ENCODE results near the gene SGPP2.

The SGPP2 gene

DNA sequence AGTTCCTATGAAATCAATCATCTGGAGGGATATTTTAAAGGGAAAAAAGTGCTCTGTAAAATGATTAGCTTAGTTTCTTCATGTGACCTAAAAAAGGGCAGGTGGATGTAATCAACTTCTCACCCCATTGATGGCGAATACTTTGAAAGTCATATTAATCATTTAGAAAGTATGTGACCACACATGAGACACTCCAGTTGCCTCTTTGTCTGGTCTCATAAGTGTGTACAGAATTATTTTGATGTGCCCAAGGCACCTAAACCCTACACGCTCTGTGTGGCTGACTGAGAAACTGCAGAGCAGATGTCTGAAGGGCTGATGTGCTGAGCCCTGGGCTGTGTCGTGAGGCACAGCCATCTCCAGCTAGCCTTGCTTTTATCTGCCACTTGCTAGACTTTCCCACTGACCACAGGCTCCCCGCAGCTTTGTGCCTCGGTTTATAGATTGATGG, 26.9 kb downstream of the SGPP2 start:
- no peaks in the 10 kb centered on the region for H3K4me1 ChIP-seq (ENCODE audit: insufficient read depth, low read length)
- no peak overlapping the region for H2AFZ ChIP-seq (ENCODE audit: low read depth, low read length)
- DNase-seq (no peak), ATAC-seq (ENCODE audit: insufficient read depth, low read depth) (no peak)
- H3K27ac ChIP-seq (ENCODE audit: low read length), result no peak overlapping the region
- no peaks in the 10 kb centered on the region for H3K36me3 ChIP-seq (ENCODE audit: insufficient read depth, low read length)
- no peaks in the 10 kb centered on the region for H3K79me2 ChIP-seq (ENCODE audit: insufficient read depth, low read length)
- H4K20me1 ChIP-seq (ENCODE audit: insufficient read depth, low read length), result no peaks in the 10 kb centered on the region
- H3K4me2 ChIP-seq (ENCODE audit: insufficient read depth, low read length), result no peak overlapping the region
- peaks cover 8% of the 10 kb centered on the region for H3K27me3 ChIP-seq (ENCODE audit: insufficient read depth, low read length, poor library complexity)
- TF ChIP-seq, protein P1, sequence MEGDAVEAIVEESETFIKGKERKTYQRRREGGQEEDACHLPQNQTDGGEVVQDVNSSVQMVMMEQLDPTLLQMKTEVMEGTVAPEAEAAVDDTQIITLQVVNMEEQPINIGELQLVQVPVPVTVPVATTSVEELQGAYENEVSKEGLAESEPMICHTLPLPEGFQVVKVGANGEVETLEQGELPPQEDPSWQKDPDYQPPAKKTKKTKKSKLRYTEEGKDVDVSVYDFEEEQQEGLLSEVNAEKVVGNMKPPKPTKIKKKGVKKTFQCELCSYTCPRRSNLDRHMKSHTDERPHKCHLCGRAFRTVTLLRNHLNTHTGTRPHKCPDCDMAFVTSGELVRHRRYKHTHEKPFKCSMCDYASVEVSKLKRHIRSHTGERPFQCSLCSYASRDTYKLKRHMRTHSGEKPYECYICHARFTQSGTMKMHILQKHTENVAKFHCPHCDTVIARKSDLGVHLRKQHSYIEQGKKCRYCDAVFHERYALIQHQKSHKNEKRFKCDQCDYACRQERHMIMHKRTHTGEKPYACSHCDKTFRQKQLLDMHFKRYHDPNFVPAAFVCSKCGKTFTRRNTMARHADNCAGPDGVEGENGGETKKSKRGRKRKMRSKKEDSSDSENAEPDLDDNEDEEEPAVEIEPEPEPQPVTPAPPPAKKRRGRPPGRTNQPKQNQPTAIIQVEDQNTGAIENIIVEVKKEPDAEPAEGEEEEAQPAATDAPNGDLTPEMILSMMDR (IDR thresholded peaks at IDR 0.05; ENCODE audit: borderline replicate concordance, extremely low read depth, low read length, poor library complexity, severe bottlenecking), result no peak
- TF ChIP-seq EZH2 (IDR thresholded peaks at IDR 0.05; ENCODE audit: borderline replicate concordance, low read depth, low read length, severe bottlenecking), result no peak
- no peaks in the 10 kb centered on the region for H3K9me3 ChIP-seq (ENCODE audit: insufficient read depth, low read length, severe bottlenecking)
- H3K9ac ChIP-seq (ENCODE audit: low read depth, low read length), result no peak overlapping the region
- H3K4me3 ChIP-seq (ENCODE audit: low read depth in 1 of 2, low read length in 2 of 2), result no peak overlapping the region

DNA sequence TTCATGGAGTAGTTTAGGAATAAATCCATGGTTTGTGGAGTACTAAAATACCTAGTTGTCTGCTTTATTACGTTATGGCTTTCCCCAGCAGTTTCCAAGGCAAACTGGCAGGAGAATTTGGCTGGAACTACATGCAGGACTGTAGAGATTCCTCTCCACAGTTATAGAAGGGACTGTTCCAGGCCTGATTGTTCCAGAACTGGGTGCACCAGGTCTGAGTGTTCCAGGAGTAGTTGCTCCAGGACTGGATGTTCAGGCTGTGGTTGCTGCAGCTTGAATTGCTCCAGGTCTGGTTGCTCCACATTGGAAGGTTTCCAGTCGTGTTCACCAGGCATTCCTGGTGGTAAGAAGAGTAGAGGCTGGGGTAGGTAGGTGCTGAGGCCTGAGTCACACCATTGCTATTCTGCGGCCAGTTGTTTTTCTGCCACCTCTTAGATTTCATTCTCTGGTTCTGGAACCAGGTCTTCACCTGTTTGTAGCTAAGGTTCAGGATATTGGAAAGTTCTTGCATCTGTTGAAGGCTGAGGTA, 28.1 kb downstream of the SGPP2 start:
- no peak overlapping the region for H2AFZ ChIP-seq (ENCODE audit: low read depth, low read length)
- no peak for DNase-seq
- H3K9ac ChIP-seq (ENCODE audit: low read depth, low read length), result no peak overlapping the region
- H3K4me1 ChIP-seq (ENCODE audit: insufficient read depth, low read length), result no peaks in the 10 kb centered on the region
- no peaks in the 10 kb centered on the region for H3K9me3 ChIP-seq (ENCODE audit: insufficient read depth, low read length, severe bottlenecking)
- H3K27me3 ChIP-seq (ENCODE audit: insufficient read depth, low read length, poor library complexity), result peaks cover 10% of the 10 kb centered on the region
- no peak for TF ChIP-seq EZH2 (IDR thresholded peaks at IDR 0.05; ENCODE audit: borderline replicate concordance, low read depth, low read length, severe bottlenecking)
- TF ChIP-seq, protein P1 (IDR thresholded peaks at IDR 0.05; ENCODE audit: borderline replicate concordance, extremely low read depth, low read length, poor library complexity, severe bottlenecking), result no peak
- H3K27ac ChIP-seq (ENCODE audit: low read length), result no peak overlapping the region
- no peaks in the 10 kb centered on the region for H4K20me1 ChIP-seq (ENCODE audit: insufficient read depth, low read length)
- H3K79me2 ChIP-seq (ENCODE audit: insufficient read depth, low read length), result no peaks in the 10 kb centered on the region
- ATAC-seq (ENCODE audit: insufficient read depth, low read depth), result no peak
- H3K4me3 ChIP-seq (ENCODE audit: low read depth in 1 of 2, low read length in 2 of 2), result no peak overlapping the region
- no peaks in the 10 kb centered on the region for H3K36me3 ChIP-seq (ENCODE audit: insufficient read depth, low read length)
- H3K4me2 ChIP-seq (ENCODE audit: insufficient read depth, low read length), result no peak overlapping the region

DNA sequence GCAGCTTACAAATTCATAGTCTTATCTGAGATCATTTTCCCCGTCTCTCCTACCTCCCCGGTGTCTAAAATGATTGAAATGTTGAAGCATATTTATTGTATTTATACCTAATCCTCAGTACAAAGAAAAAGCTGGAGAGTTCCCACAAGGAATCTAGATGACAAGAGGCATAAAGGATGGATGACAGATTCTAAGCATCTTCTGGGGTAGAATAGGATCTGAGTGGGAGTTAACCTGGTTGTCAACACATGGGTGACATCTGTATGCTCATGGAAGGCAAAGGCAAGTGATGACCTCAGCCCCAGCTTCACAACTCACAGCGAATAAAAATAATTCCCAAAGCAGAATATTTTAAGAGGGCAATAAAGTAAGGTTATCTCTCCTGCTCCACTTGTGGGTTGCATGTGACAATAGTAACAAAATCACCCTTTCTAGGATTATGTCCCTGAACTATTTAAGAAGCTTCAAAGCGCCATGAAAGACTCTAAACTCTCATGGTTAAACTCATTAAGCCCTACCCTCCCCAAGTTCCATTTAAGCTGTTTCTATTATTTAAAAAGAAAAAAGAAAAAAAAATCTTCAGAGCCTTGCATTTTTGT, 32.2 kb downstream of the SGPP2 start:
- no peak overlapping the region for H3K27ac ChIP-seq (ENCODE audit: low read length)
- no peaks in the 10 kb centered on the region for H4K20me1 ChIP-seq (ENCODE audit: insufficient read depth, low read length)
- H3K9me3 ChIP-seq (ENCODE audit: insufficient read depth, low read length, severe bottlenecking), result no peaks in the 10 kb centered on the region
- H3K4me2 ChIP-seq (ENCODE audit: insufficient read depth, low read length), result no peak overlapping the region
- no peaks in the 10 kb centered on the region for H3K36me3 ChIP-seq (ENCODE audit: insufficient read depth, low read length)
- TF ChIP-seq, protein P1 (IDR thresholded peaks at IDR 0.05; ENCODE audit: borderline replicate concordance, extremely low read depth, low read length, poor library complexity, severe bottlenecking), result no peak
- no peak for TF ChIP-seq EZH2 (IDR thresholded peaks at IDR 0.05; ENCODE audit: borderline replicate concordance, low read depth, low read length, severe bottlenecking)
- H3K79me2 ChIP-seq (ENCODE audit: insufficient read depth, low read length), result no peaks in the 10 kb centered on the region
- no peak overlapping the region for H3K4me3 ChIP-seq (ENCODE audit: low read depth in 1 of 2, low read length in 2 of 2)
- no peak overlapping the region for H2AFZ ChIP-seq (ENCODE audit: low read depth, low read length)
- ATAC-seq (ENCODE audit: insufficient read depth, low read depth) (no peak), DNase-seq (no peak)
- H3K9ac ChIP-seq (ENCODE audit: low read depth, low read length), result no peak overlapping the region
- H3K4me1 ChIP-seq (ENCODE audit: insufficient read depth, low read length), result no peaks in the 10 kb centered on the region
- H3K27me3 ChIP-seq (ENCODE audit: insufficient read depth, low read length, poor library complexity), result peaks cover 7% of the 10 kb centered on the region
